Measurements from ENCODE around the gene LILRA5.
"Not testable (repeated sequence)": the region's sequence is repeated elsewhere in the genome, so short reads cannot be mapped to it uniquely, and the experiment has no call there.

LILRA5 gene

GRCh38 chr19:54335164-54335563 lies 22.2 kb upstream of the LILRA5 start:
- in situ Hi-C loops (cut with HindIII; ENCODE audit: low sequenced_read_pairs) = no loop called here
- no peak for DNase-seq (ENCODE audit: low read depth)
- TF ChIP-seq CTCF (IDR thresholded peaks at IDR 0.05; ENCODE audit: low read depth, low read length, missing control alignments) = no peak
- H3K4me3 ChIP-seq (ENCODE audit: low read depth, low read length) = no peak overlapping the region

GRCh38 chr19:54333586-54334298 lies 20.8 kb upstream of the LILRA5 start:
- in situ Hi-C loops (cut with HindIII; ENCODE audit: low sequenced_read_pairs) = no loop called here
- H3K4me3 ChIP-seq (ENCODE audit: low read depth, low read length) = no peak overlapping the region
- no peak for TF ChIP-seq CTCF (IDR thresholded peaks at IDR 0.05; ENCODE audit: low read depth, low read length, missing control alignments)
- DNase-seq (ENCODE audit: low read depth) = no peak

GRCh38 chr19:54332149-54332548 lies 19.2 kb upstream of the LILRA5 start:
- DNase-seq (ENCODE audit: low read depth) = no peak
- no peak for TF ChIP-seq CTCF (IDR thresholded peaks at IDR 0.05; ENCODE audit: low read depth, low read length, missing control alignments)
- no peak overlapping the region for H3K4me3 ChIP-seq (ENCODE audit: low read depth, low read length)
- in situ Hi-C loops (cut with HindIII; ENCODE audit: low sequenced_read_pairs) = no loop called here

- H3K4me3 ChIP-seq (ENCODE audit: low read depth, low read length) = no peak overlapping the region
- no peak for DNase-seq (ENCODE audit: low read depth)
- in situ Hi-C loops (cut with HindIII; ENCODE audit: low sequenced_read_pairs) = no loop called here
- no peak for TF ChIP-seq CTCF (IDR thresholded peaks at IDR 0.05; ENCODE audit: low read depth, low read length, missing control alignments)
These were observed 18.7 kb upstream of the LILRA5 start for GRCh38 chr19:54331626-54332025.

GRCh38 chr19:54329476-54330165 lies 16.7 kb upstream of the LILRA5 start:
- in situ Hi-C loops (cut with HindIII; ENCODE audit: low sequenced_read_pairs) = no loop called here
- H3K4me3 ChIP-seq (ENCODE audit: low read depth, low read length) = no peak overlapping the region
- DNase-seq (ENCODE audit: low read depth) = no peak
- no peak for TF ChIP-seq CTCF (IDR thresholded peaks at IDR 0.05; ENCODE audit: low read depth, low read length, missing control alignments)

- H3K4me3 ChIP-seq (ENCODE audit: low read depth, low read length); in situ Hi-C loops (cut with HindIII; ENCODE audit: low sequenced_read_pairs); DNase-seq (ENCODE audit: low read depth): not testable (repeated sequence)
These were observed 15.8 kb upstream of the LILRA5 start for GRCh38 chr19:54328781-54329180.

GRCh38 chr19:54325631-54326030 lies 12.7 kb upstream of the LILRA5 start:
- no peak for TF ChIP-seq CTCF (IDR thresholded peaks at IDR 0.05; ENCODE audit: low read depth, low read length, missing control alignments)
- DNase-seq (ENCODE audit: low read depth) = no peak
- H3K4me3 ChIP-seq (ENCODE audit: low read depth, low read length) = no peak overlapping the region
- in situ Hi-C loops (cut with HindIII; ENCODE audit: low sequenced_read_pairs) = no loop called here

Data from astrocyte of the cerebellum (primary cell).